Activated CD4-positive, alpha-beta memory T cell treated with anti-CD3 and anti-CD28 coated beads for 36 hours (primary cell): ENCODE measurements around the gene WIPF2. TPM values are rescaled to one million over a fixed set of nuclear protein-coding genes. Genes with fewer than 3 reads are reported as not detected.

ENCODE experiments used
- CTCF ChIA-PET: fragments of 350-600 bp; sonication (Branson Sonifier 250); formaldehyde crosslinking; loops from one replicate; lab custom pipeline; 2021; ENCODE audit warnings: antibody characterized with exemption, inconsistent platforms; lab: Charles Lee
- POLR2A ChIA-PET: fragments of 350-600 bp; sonication (Branson Sonifier 250); formaldehyde crosslinking; loops from one replicate; lab custom pipeline; 2021; ENCODE audit warnings: antibody characterized with exemption; lab: Charles Lee
- DNase-seq: peaks from one replicate; pipeline ENCODE4 v3.0.0-alpha.2; 2020
- H3K27ac Mint-ChIP-seq: one replicate; pipeline ENCODE4 v1.8.0; 2021; ENCODE audit warnings: mixed read lengths
- H3K27me3 Mint-ChIP-seq: one replicate; pipeline ENCODE4 v1.8.0; 2021; ENCODE audit warnings: mixed read lengths
- H3K36me3 Mint-ChIP-seq: one replicate; pipeline ENCODE4 v1.8.0; 2021; ENCODE audit warnings: mixed read lengths
- H3K4me1 Mint-ChIP-seq: one replicate; pipeline ENCODE4 v1.8.0; 2021; ENCODE audit warnings: low read depth, mixed read lengths
- H3K4me3 Mint-ChIP-seq: one replicate; pipeline ENCODE4 v1.8.0; 2021; ENCODE audit warnings: mild to moderate bottlenecking, mixed read lengths
- H3K9me3 Mint-ChIP-seq: one replicate; pipeline ENCODE4 v1.8.0; 2021; ENCODE audit warnings: mixed read lengths
- intact Hi-C: fragments of 100-400 bp; cut with micrococcal nuclease; formaldehyde crosslinking; loops from one replicate; pipeline ENCODE4 v1.15.1; 2023
- total RNA-seq, 2 experiments: library from RNA; stranded (reverse); gene quantifications; one replicate each; pipeline ENCODE4 v1.2.3, GENCODE V29; 2021

The WIPF2 gene
- total RNA-seq, 2 experiments from 2014 or later = 19.0 to 20.6 TPM

- Mint-ChIP-seq H3K27me3 (no peaks in the 10 kb centered on the region), H3K9me3 (no peaks in the 10 kb centered on the region), H3K4me3 (no peak within 1 kb of the TSS), H3K4me1 (peaks cover 34% of the 10 kb centered on the region), H3K36me3 (no peaks in the 10 kb centered on the region), H3K27ac (no peak within 1 kb of the TSS)
- ChIA-PET CTCF (interaction anchor here (1.2 to 8.8 kb wide), 4 partner anchors 8 to 54 kb away, joined by 5 to 241 read pairs (median 16); no protein-coding TSS in a partner anchor), POLR2A (interaction anchor here (0.7 kb wide), 1 partner anchor 16 kb away, joined by 4 read pairs; no protein-coding TSS in a partner anchor)
- no peak for DNase-seq
- intact Hi-C loops = no loop called here
These were observed 90.2 kb downstream of the WIPF2 start, which contains the start of gene RARA for GRCh38 chr17:40309031-40309948. Gene RARA (plus strand): TSS chr17:40309180. CDS start chr17:40331219, 22,039 bp downstream.

GRCh38 chr17:40309949-40310510 lies 90.9 kb downstream of the WIPF2 start:
- Mint-ChIP-seq H3K9me3 (no peaks in the 10 kb centered on the region), H3K4me1 (peaks cover 40% of the 10 kb centered on the region), H3K36me3 (no peaks in the 10 kb centered on the region), H3K27me3 (no peaks in the 10 kb centered on the region), H3K4me3 (no peak overlapping the region), H3K27ac (no peak overlapping the region)
- no peak for DNase-seq
- intact Hi-C loops = no loop called here
- POLR2A ChIA-PET = interaction anchor here (0.7 to 1.3 kb wide), 2 partner anchors 16 to 17 kb away, joined by 3 to 4 read pairs; no protein-coding TSS in a partner anchor
- CTCF ChIA-PET = interaction anchor here (1.2 to 8.8 kb wide), 3 partner anchors 45 to 54 kb away, joined by 3 to 241 read pairs (median 5); no protein-coding TSS in a partner anchor

- POLR2A ChIA-PET = interaction anchor here (1.3 kb wide), 1 partner anchor 15 kb away, joined by 3 read pairs; no protein-coding TSS in a partner anchor
- H3K27ac Mint-ChIP-seq = no peak overlapping the region
- no peak overlapping the region for H3K4me3 Mint-ChIP-seq
- CTCF ChIA-PET = interaction anchor here (0.9 to 1.3 kb wide), 4 partner anchors 9 to 198 kb away, joined by 3 to 5 read pairs (median 3); no protein-coding TSS in a partner anchor
- H3K36me3 Mint-ChIP-seq = no peaks in the 10 kb centered on the region
- H3K4me1 Mint-ChIP-seq = peaks cover 46% of the 10 kb centered on the region
- no peaks in the 10 kb centered on the region for H3K9me3 Mint-ChIP-seq
- DNase-seq = no peak
- no peaks in the 10 kb centered on the region for H3K27me3 Mint-ChIP-seq
- intact Hi-C loops = no loop called here
These were observed 91.8 kb downstream of the WIPF2 start for GRCh38 chr17:40310882-40311391.

GRCh38 chr17:40311575-40311974 lies 92.5 kb downstream of the WIPF2 start:
- POLR2A ChIA-PET = interaction anchor here (1.3 kb wide), 1 partner anchor 14 kb away, joined by 3 read pairs; no protein-coding TSS in a partner anchor
- DNase-seq = no peak

GRCh38 chr17:40312131-40312731 lies 93.1 kb downstream of the WIPF2 start:
- Mint-ChIP-seq H3K4me1 (peaks cover 55% of the 10 kb centered on the region), H3K4me3 (no peak overlapping the region), H3K27ac (no peak overlapping the region), H3K9me3 (no peaks in the 10 kb centered on the region), H3K36me3 (no peaks in the 10 kb centered on the region), H3K27me3 (no peaks in the 10 kb centered on the region)
- intact Hi-C loops = no loop called here
- CTCF ChIA-PET = interaction anchor here (0.8 to 1.3 kb wide), 4 partner anchors 10 to 42 kb away, joined by 3 to 6 read pairs (median 4); no protein-coding TSS in a partner anchor
- POLR2A ChIA-PET = no interaction called here
- DNase-seq = no peak

More at GRCh38 chr17:40311575-40311974, 92.5 kb downstream of the WIPF2 start:
- CTCF ChIA-PET = interaction anchor here (0.9 to 1.3 kb wide), 4 partner anchors 9 to 199 kb away, joined by 3 to 5 read pairs (median 3); no protein-coding TSS in a partner anchor
- H3K27ac Mint-ChIP-seq = no peak overlapping the region
- H3K4me3 Mint-ChIP-seq = no peak overlapping the region
- H3K9me3 Mint-ChIP-seq = no peaks in the 10 kb centered on the region
- H3K27me3 Mint-ChIP-seq = no peaks in the 10 kb centered on the region
- intact Hi-C loops = no loop called here
- peaks cover 52% of the 10 kb centered on the region for H3K4me1 Mint-ChIP-seq
- H3K36me3 Mint-ChIP-seq = no peaks in the 10 kb centered on the region

GRCh38 chr17:40312893-40313667 lies 94.0 kb downstream of the WIPF2 start:
- Mint-ChIP-seq H3K4me1 (peaks cover 62% of the 10 kb centered on the region), H3K36me3 (no peaks in the 10 kb centered on the region), H3K4me3 (no peak overlapping the region), H3K9me3 (no peaks in the 10 kb centered on the region), H3K27ac (peak overlapping the region; percentile 28), H3K27me3 (no peaks in the 10 kb centered on the region)
- CTCF ChIA-PET = interaction anchor here (0.8 to 1.3 kb wide), 3 partner anchors 10 to 42 kb away, joined by 3 to 6 read pairs (median 4); no protein-coding TSS in a partner anchor
- intact Hi-C loops = no loop called here
- POLR2A ChIA-PET = no interaction called here
- no peak for DNase-seq

GRCh38 chr17:40313668-40314583 lies 94.8 kb downstream of the WIPF2 start:
- intact Hi-C loops = no loop called here
- ChIA-PET POLR2A (interaction anchor here (0.6 to 1.8 kb wide), 4 partner anchors 10 to 73 kb away, joined by 3 to 8 read pairs (median 4); partner anchors contain the start of gene CDC6), CTCF (interaction anchor here (0.8 to 4.7 kb wide), 5 partner anchors 12 to 123 kb away, joined by 3 to 30 read pairs (median 3); no protein-coding TSS in a partner anchor)
- Mint-ChIP-seq H3K9me3 (no peaks in the 10 kb centered on the region), H3K4me3 (peak overlapping the region; percentile 34), H3K36me3 (peaks cover 2% of the 10 kb centered on the region), H3K4me1 (peaks cover 63% of the 10 kb centered on the region), H3K27ac (peak overlapping the region; percentile 68), H3K27me3 (no peaks in the 10 kb centered on the region)
- no peak for DNase-seq

GRCh38 chr17:40314584-40314956 lies 95.5 kb downstream of the WIPF2 start:
- H3K27ac Mint-ChIP-seq = peak overlapping the region; percentile 68
- H3K36me3 Mint-ChIP-seq = peaks cover 4% of the 10 kb centered on the region
- peak overlapping the region; percentile 34 for H3K4me3 Mint-ChIP-seq
- DNase-seq = peak; percentile 95
- H3K27me3 Mint-ChIP-seq = no peaks in the 10 kb centered on the region
- intact Hi-C loops = no loop called here
- ChIA-PET CTCF (interaction anchor here (0.8 to 5.1 kb wide), 8 partner anchors 8 to 123 kb away, joined by 3 to 50 read pairs (median 5); no protein-coding TSS in a partner anchor), POLR2A (interaction anchor here (0.6 to 1.8 kb wide), 4 partner anchors 11 to 74 kb away, joined by 3 to 8 read pairs (median 4); partner anchors contain the start of gene CDC6)
- peaks cover 65% of the 10 kb centered on the region for H3K4me1 Mint-ChIP-seq
- H3K9me3 Mint-ChIP-seq = no peaks in the 10 kb centered on the region

GRCh38 chr17:40315206-40315605 lies 96.1 kb downstream of the WIPF2 start:
- peaks cover 4% of the 10 kb centered on the region for H3K36me3 Mint-ChIP-seq
- CTCF ChIA-PET = interaction anchor here (0.6 to 5.1 kb wide), 10 partner anchors 8 to 124 kb away, joined by 3 to 50 read pairs (median 4); no protein-coding TSS in a partner anchor
- peak overlapping the region; percentile 35 for H3K27ac Mint-ChIP-seq
- H3K27me3 Mint-ChIP-seq = no peaks in the 10 kb centered on the region
- peaks cover 69% of the 10 kb centered on the region for H3K4me1 Mint-ChIP-seq
- intact Hi-C loops = loop anchor here (5.0 kb wide), 3 partner anchors 42 to 292 kb away; partner anchors contain the start of gene TOP2A
- no peak for DNase-seq
- H3K9me3 Mint-ChIP-seq = no peaks in the 10 kb centered on the region
- no peak overlapping the region for H3K4me3 Mint-ChIP-seq
- POLR2A ChIA-PET = interaction anchor here (1.2 to 1.8 kb wide), 5 partner anchors 9 to 96 kb away, joined by 3 to 8 read pairs (median 4); partner anchors contain the start of genes CDC6 and WIPF2
